Measurements from ENCODE around the gene CNTNAP2.

Gene CNTNAP2

DNA sequence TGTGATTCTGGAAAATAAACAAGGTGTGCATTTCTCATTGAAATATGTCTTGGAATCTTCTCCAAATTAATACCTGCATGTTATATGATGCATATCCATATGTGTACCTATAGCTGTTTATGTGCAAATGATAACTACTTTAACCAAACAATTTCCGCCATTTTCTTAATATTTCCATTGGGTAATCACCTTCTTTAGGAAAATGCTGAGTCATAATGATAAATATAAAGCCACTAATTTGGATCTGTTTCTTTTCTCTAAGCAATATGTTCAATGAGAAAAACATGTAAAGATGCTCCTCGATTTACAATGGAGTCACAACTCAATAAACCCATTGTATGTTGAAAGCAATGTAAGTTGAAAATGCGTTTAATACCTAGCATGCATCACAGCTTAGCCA is 574.4 kb downstream of the CNTNAP2 start:
- Histone ChIP-seq H3K9me3 (ENCODE audit: control insufficient read depth, insufficient read depth, low read depth, low read length) (no peaks in the 10 kb centered on the region), H3K4me1 (ENCODE audit: control insufficient read depth, insufficient read depth, low read length) (no peaks in the 10 kb centered on the region), H3K36me3 (ENCODE audit: control insufficient read depth in 2 of 2, insufficient read depth in 1 of 2, low read length in 2 of 2) (no peaks in the 10 kb centered on the region), H3K27ac (ENCODE audit: extremely low read depth, low read depth, low read length) (no peak overlapping the region), H3K4me3 (ENCODE audit: low read depth, low read length) (no peak overlapping the region)
- TF ChIP-seq, protein P1, sequence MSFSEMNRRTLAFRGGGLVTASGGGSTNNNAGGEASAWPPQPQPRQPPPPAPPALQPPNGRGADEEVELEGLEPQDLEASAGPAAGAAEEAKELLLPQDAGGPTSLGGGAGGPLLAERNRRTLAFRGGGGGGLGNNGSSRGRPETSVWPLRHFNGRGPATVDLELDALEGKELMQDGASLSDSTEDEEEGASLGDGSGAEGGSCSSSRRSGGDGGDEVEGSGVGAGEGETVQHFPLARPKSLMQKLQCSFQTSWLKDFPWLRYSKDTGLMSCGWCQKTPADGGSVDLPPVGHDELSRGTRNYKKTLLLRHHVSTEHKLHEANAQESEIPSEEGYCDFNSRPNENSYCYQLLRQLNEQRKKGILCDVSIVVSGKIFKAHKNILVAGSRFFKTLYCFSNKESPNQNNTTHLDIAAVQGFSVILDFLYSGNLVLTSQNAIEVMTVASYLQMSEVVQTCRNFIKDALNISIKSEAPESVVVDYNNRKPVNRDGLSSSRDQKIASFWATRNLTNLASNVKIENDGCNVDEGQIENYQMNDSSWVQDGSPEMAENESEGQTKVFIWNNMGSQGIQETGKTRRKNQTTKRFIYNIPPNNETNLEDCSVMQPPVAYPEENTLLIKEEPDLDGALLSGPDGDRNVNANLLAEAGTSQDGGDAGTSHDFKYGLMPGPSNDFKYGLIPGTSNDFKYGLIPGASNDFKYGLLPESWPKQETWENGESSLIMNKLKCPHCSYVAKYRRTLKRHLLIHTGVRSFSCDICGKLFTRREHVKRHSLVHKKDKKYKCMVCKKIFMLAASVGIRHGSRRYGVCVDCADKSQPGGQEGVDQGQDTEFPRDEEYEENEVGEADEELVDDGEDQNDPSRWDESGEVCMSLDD (tag by site-specific recombination; IDR thresholded peaks at IDR 0.05): no peak
- TF ChIP-seq ZNF335 (tag by site-specific recombination; conservative IDR thresholded peaks at IDR 0.05) (no peak), SETDB1 (IDR thresholded peaks at IDR 0.05; ENCODE audit: insufficient read length, low read length) (no peak), PRDM2 (tag by site-specific recombination; IDR thresholded peaks at IDR 0.05; ENCODE audit: borderline replicate concordance) (no peak), ZNF677 (tag by site-specific recombination; IDR thresholded peaks at IDR 0.05) (no peak), ZNF266 (tag by site-specific recombination; IDR thresholded peaks at IDR 0.05; ENCODE audit: low read depth) (no peak), ZNF174 (tag by site-specific recombination; IDR thresholded peaks at IDR 0.05) (no peak), MEIS1 (CRISPR knock-in tag; IDR thresholded peaks at IDR 0.05; ENCODE audit: borderline replicate concordance) (no peak), ZNF292 (tag by site-specific recombination; IDR thresholded peaks at IDR 0.05; ENCODE audit: borderline replicate concordance, low read depth) (no peak), PRDM4 (tag by site-specific recombination; IDR thresholded peaks at IDR 0.05) (no peak), ZNF155 (tag by site-specific recombination; IDR thresholded peaks at IDR 0.05) (no peak)
- TF ChIP-seq, protein P2, sequence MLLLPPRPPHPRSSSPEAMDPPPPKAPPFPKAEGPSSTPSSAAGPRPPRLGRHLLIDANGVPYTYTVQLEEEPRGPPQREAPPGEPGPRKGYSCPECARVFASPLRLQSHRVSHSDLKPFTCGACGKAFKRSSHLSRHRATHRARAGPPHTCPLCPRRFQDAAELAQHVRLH (tag by site-specific recombination; IDR thresholded peaks at IDR 0.05): no peak
- ChIA-PET POLR2A (no interaction called here), CTCF (interaction anchor here (0.7 kb wide), 1 partner anchor 31 kb away, joined by 3 read pairs; no protein-coding TSS in a partner anchor)

DNA sequence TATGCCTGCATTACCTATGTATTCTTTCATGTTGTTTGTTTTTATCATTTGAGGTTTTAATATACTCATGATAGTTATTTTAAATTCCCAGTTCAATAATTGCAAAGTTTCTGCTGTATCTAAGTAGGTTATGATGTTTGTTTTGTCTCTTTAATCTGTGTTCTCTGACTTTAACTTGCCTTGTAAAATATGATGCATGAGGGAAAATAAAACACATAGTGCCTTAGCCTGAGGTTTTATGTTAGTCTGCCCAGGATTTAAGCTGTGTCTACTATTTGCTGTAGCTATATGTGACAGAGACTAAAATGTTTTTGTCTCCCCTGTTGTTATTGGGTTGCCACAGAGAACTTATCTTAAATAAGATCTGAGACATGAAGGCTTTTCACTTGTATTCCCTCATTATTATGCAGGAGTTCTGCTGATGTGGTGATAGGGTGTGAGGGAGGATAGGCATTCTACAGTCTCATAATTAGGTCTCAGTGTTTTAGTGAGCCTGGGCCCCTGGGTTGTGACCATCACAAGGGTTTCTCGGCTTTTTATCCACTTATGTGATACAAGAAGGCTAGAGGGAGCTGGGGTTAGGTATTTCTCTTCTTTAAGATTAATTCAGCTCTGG is 582.5 kb downstream of the CNTNAP2 start:
- CTCF ChIA-PET: interaction anchor here (0.9 kb wide), 1 partner anchor 38 kb away, joined by 3 read pairs; no protein-coding TSS in a partner anchor
- TF ChIP-seq ZNF626 (tag by site-specific recombination; IDR thresholded peaks at IDR 0.05) (no peak), SETDB1 (IDR thresholded peaks at IDR 0.05; ENCODE audit: insufficient read length, low read length) (peak; percentile 21), TCF7L2 (IDR thresholded peaks at IDR 0.05; ENCODE audit: borderline replicate concordance, low read depth, low read length) (0 out of 2 replicates have a peak, but pooled peaks have one; percentile 29), BCL11A (tag by site-specific recombination; IDR thresholded peaks at IDR 0.05; ENCODE audit: low read depth) (no peak), TRIM28 (IDR thresholded peaks at IDR 0.05; ENCODE audit: borderline replicate concordance, low read length) (peak; percentile 82)
- TF ChIP-seq, protein P3, sequence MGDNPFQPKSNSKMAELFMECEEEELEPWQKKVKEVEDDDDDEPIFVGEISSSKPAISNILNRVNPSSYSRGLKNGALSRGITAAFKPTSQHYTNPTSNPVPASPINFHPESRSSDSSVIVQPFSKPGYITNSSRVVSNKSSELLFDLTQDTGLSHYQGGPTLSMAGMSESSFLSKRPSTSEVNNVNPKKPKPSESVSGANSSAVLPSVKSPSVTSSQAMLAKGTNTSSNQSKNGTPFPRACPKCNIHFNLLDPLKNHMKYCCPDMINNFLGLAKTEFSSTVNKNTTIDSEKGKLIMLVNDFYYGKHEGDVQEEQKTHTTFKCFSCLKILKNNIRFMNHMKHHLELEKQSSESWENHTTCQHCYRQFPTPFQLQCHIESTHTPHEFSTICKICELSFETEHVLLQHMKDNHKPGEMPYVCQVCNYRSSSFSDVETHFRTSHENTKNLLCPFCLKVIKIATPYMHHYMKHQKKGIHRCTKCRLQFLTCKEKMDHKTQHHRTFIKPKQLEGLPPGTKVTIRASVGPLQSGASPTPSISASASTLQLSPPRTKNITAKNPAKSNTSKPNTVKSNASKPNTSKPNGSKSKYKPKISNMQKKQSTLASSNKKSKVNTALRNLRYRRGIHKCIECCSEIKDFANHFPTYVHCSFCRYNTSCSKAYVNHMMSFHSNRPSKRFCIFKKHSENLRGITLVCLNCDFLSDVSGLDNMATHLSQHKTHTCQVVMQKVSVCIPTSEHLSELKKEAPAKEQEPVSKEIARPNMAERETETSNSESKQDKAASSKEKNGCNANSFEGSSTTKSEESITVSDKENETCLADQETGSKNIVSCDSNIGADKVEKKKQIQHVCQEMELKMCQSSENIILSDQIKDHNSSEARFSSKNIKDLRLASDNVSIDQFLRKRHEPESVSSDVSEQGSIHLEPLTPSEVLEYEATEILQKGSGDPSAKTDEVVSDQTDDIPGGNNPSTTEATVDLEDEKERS (tag by site-specific recombination; IDR thresholded peaks at IDR 0.05): no peak

More for the DNA sequence above, 582.5 kb downstream of the CNTNAP2 start:
- no peaks in the 10 kb centered on the region for H3K4me1 ChIP-seq (ENCODE audit: control insufficient read depth, insufficient read depth, low read length)
- peak overlapping the region; percentile 37; the same call in 1 of the 2 replicates for H3K27ac ChIP-seq (ENCODE audit: extremely low read depth, low read depth, low read length)
- H3K9me3 ChIP-seq (ENCODE audit: control insufficient read depth, insufficient read depth, low read depth, low read length): no peaks in the 10 kb centered on the region
- no peaks in the 10 kb centered on the region for H3K36me3 ChIP-seq (ENCODE audit: control insufficient read depth in 2 of 2, insufficient read depth in 1 of 2, low read length in 2 of 2)
- no peak overlapping the region for H3K4me3 ChIP-seq (ENCODE audit: low read depth, low read length)
- POLR2A ChIA-PET: no interaction called here
